Activated T-helper 1 cell treated with anti-CD3 and anti-CD28 coated beads, Interleukin-2, amount 50 U/mL, for 16 hours (primary cell): Measurements from ENCODE around the gene CCDC27.
A peak's percentile ranks its signal among the peaks of the same experiment; 100 is the strongest.

Experiments
- DNase-seq, 2 donors: peaks; one replicate each; pipeline ENCODE4 v3.0.0-alpha.2; 2020; ENCODE audit warnings: low read depth in 1 of 2, low spot score in 1 of 2

Gene CCDC27

DNA sequence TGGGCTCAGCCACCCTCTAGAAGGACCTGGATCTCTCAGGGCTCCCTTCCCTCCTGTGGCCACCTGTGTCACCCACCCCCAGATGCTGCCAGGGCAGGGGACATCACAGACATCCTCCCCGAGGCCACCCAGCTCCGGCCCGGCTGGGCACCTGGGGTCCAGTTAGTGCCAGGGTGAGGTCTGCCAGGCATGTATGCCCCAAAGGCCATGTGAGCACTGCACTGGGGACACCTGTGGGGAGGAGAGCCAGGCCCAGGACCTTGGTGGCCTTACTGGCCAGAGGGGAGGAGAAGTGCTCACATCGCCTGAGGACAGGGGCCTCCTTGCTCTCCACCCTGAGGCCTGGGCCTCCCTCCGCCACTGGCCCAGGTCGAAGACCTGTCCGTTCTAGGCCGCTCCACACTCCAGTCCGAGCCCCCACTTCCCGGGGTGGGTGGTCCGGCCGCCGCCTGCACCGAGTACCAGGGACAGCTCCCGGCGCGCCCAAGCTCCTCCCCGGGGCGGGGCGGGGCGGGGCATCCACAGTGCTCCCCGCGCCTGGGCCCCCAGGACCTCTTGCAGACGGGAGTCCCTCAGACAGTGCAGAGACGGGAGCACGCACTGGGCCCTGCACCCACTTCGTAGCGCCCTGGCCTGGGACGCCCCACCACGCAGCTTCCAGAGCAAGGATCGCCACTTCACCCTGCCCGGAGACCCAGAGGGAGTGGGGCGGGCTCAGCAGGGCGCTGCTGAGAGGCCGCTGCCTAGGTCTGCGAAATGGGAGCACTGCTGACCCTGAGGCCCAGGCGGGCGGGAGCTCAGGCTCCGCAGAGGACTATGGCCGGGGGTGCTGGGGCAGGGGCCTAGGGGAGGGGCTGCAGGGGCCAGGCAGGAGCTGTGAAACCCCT is 34.3 kb upstream of the CCDC27 start:
- DNase-seq, result no peak

- no peak for DNase-seq
Measured at GRCh38 chr1:3718764-3719163, 33.5 kb upstream of the CCDC27 start.

GRCh38 chr1:3721955-3722465 is 30.2 kb upstream of the CCDC27 start:
- no peak for DNase-seq

DNA sequence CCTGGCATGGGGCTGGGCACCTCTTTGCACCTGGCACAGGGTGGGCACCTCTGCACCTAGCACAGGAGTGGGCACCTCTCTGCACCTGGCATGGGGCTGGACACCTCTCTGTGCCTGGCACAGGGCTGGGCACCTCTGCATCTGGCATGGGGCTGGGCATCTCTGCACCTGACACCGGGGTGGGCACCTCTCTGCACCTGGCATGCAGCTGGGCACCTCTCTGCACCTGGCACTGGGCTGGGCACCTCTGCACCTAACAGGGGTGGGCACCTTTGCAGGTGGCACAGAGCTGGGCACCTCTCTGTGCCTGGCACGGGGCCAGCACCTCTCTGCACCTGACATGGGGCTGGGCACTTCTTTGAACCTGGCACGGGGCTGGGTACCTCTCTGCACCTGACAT is 29.4 kb upstream of the CCDC27 start:
- DNase-seq, result no peak

GRCh38 chr1:3724416-3725030 is 27.7 kb upstream of the CCDC27 start:
- peak; percentile 59 to 72 for DNase-seq

GRCh38 chr1:3725366-3725765 is 26.9 kb upstream of the CCDC27 start:
- no peak for DNase-seq

- DNase-seq, result no peak
Measured at GRCh38 chr1:3727042-3727824, 25.0 kb upstream of the CCDC27 start.

DNA sequence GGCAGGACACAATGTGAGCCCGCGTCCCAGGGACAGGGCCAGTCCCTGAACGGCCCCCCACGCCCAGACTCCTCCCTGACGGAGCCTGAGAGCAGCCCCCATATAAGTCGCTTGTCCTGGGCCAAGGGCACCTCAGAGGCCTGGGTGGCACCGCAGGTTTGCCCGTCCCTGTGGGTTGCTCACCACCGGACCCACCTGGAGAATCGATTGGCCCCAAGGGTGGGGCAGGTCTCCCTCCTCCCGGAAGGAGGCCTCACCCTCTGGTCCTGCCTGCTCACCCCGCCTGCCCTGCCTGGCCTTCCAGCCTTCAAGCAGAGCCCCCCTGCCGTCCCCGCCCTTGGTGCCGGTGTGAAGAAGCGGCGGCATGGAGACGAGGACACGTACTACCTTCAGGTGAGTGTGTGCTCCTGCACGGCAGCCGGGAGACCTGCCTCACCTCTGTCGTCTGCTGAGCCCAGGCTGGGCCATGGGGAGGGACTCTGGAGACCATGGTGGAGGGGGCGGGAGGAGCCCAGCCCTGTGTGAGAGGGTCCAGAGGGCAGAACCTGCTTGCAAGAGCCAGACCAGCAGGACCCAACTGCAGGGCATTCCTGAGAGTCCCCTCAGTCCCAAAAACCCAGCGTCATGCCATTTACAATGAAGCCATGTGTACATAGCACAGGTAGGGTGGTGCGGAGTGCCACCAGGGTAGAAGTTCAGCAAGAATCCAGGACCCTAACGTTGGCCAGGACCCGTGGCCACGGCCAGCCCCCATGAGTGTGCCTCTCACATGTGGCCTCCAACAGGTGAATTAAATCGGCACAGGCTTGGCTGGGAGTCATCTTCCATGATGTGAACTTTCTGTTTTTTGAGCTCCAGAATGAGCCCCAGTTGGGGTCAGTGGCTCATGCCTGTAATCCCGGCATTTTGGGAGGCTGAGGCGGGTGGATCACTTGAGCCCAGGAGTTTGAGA is 24.1 kb upstream of the CCDC27 start:
- DNase-seq, result no peak

DNA sequence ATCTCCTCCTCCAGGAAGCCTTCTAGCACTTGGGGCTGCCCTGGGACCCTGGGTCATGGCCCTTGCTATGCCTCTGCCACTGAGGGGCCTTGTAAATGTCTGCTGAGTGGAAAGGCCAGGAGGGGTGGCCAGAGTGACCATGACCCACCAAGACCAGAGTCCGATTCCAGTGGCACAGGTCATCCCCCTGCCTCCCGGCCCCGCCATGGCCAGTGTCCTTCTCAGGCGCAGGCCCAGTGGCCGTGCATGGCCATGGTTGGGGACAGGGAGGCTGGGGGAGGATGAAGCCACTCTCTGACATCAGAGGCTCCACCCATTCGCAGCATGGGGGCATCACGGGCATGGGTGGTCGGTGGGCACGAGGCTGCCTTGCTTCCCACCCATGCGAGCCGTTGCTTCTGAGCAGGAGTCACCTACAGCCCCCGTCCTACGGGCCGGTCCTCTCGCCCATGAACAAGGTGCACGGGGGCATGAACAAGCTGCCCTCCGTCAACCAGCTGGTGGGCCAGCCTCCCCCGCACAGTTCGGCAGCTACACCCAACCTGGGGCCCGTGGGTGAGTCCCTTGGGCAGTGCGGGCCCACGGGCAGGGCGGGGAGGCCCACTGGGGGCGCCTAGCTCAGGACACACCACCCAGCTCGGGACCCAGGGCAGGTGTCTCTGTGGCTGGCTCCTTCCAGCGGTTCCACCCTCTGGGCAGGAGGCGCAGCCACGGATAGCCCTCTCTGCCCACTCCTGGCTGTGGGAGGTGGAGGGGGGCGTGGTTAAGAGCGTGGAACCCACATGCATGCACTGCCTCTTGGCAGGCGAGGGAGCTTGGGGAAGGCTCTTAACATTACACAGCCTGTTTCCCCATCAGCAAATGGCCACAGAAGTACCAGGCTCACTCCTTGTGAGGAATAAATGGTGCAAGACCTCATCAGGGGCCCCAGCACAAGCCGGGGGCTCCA is 22.4 kb upstream of the CCDC27 start:
- DNase-seq, result no peak

GRCh38 chr1:3730543-3731247 is 21.6 kb upstream of the CCDC27 start:
- no peak for DNase-seq

GRCh38 chr1:3731583-3732433 is 20.4 kb upstream of the CCDC27 start:
- DNase-seq, result no peak

DNA sequence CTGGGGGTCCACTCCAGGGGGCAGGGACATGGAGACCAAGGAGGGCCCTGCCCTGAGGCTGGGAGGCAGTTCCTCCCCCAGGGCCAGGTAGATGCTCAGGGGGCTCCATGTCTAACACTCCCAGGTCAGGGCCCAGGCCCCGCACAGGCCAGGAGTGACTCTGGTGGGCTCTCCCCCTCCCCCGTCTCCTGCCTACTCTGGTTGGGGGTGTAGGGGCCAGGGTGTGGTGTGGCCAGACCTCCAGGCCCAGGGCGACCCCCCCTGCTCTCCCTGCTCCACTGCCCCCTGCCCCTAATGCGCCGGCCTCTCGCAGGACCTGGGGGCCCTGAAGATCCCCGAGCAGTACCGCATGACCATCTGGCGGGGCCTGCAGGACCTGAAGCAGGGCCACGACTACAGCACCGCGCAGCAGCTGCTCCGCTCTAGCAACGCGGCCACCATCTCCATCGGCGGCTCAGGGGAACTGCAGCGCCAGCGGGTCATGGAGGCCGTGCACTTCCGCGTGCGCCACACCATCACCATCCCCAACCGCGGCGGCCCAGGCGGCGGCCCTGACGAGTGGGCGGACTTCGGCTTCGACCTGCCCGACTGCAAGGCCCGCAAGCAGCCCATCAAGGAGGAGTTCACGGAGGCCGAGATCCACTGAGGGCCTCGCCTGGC is 19.7 kb upstream of the CCDC27 start:
- DNase-seq, result no peak

DNA sequence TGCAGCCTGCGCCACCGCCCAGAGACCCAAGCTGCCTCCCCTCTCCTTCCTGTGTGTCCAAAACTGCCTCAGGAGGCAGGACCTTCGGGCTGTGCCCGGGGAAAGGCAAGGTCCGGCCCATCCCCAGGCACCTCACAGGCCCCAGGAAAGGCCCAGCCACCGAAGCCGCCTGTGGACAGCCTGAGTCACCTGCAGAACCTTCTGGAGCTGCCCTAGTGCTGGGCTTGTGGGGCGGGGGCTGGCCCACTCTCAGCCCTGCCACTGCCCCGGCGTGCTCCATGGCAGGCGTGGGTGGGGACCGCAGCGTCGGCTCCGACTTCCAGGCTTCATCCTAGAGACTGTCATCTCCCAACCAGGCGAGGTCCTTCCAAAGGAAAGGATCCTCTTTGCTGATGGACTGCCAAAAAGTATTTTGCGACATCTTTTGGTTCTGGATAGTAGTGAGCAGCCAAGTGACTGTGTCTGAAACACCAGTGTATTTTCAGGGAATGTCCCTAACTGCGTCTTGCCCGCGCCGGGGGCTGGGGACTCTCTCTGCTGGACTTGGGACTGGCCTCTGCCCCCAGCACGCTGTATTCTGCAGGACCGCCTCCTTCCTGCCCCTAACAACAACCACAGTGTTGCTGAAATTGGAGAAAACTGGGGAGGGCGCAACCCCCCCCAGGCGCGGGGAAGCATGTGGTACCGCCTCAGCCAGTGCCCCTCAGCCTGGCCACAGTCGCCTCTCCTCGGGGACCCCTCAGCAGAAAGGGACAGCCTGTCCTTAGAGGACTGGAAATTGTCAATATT is 19.0 kb upstream of the CCDC27 start:
- DNase-seq, result no peak

DNA sequence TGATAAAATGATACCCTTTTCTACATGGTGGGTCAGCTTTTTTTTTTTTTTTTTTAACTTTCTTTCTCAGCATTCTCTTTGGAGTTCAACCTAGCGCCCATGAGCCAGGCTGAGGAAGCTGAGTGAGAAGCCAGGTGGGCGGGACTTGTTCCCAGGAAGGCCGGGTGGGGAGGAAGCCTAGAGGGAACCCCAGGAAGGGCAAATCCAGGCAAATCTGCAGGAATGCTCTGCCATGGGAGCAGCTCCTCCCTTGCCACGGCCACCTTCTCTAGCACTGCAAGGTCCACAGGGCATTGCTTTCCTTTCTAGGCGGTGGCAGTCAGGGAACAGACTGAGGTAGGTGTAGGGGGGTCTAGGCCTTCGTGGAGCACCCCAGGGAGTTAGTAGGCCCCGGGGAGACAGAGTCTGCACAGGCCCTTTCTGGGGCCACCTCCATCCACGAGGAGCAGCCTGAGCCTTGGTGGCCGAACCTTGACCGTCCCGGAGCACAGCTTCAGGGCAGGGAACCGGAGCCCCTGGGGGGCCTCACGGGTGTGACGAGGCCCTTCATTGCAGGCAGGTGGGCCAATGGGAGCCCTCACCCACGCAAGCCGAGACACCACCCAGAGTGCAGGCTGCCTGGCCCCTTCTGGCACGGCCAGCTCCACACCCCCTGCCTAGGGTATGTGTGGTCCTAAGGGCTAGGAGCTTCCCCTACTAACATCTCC is 18.2 kb upstream of the CCDC27 start:
- DNase-seq, result no peak

DNA sequence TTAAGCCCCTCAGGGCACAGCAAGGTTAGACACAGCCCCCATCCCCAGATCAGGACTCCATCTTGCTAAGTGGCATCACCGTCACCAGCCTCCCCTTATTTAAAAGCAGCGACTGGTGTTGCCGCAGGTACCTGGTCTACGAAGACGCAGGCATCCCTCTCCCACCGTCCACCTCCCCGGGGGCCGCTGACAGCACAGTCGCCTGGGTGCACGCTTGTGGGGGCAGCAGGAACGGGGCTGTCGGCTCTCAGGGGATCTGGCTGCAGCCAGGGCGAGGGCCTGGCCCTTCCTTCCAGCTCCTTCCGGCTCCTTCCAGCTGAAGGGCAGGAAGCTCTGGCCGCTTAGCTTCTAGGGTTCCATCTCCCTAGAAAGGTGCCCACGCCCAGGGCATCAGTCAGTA is 17.6 kb upstream of the CCDC27 start:
- no peak for DNase-seq
